B cell (primary cell): Measurements from ENCODE around the gene SDK2. TPM values are rescaled to one million over a fixed set of nuclear protein-coding genes. Genes with fewer than 3 reads are reported as not detected.
A peak's percentile ranks its signal among the peaks of the same experiment; 100 is the strongest.
"Not testable (repeated sequence)": the region's sequence is repeated elsewhere in the genome, so short reads cannot be mapped to it uniquely, and the experiment has no call there.

ENCODE experiments used
- ATAC-seq: fragments of 200-7000 bp; cut with Tn5 transposase; one replicate; pipeline ENCODE4 v1.10.0; 2021; ENCODE audit warnings: low read depth, mild to moderate bottlenecking, moderate number of reproducible peaks, moderate library complexity
- CTCF ChIA-PET: fragments of 350-600 bp; sonication (Branson Sonifier 250); formaldehyde crosslinking; loops from one replicate; lab custom pipeline; 2021; ENCODE audit warnings: antibody characterized with exemption, inconsistent platforms; lab: Charles Lee
- POLR2A ChIA-PET: fragments of 350-600 bp; sonication (Branson Sonifier 250); formaldehyde crosslinking; loops from one replicate; lab custom pipeline; 2021; ENCODE audit warnings: antibody characterized with exemption; lab: Charles Lee
- DNase-seq: peaks from one replicate; pipeline ENCODE4 v3.0.0; 2013
- H2AFZ ChIP-seq: 2 replicates; pipeline ENCODE4 v1.6.1; 2012; ENCODE audit warnings: mild to moderate bottlenecking, low read depth, low read length; ENCODE audit not compliant: insufficient read depth, poor library complexity, severe bottlenecking
- H3K27ac ChIP-seq, 2 donors: 1 replicate in 1 of 2; 2 replicates in 1 of 2; pipeline ENCODE4 v1.5.1; 2012 to 2013; ENCODE audit warnings: low read length in 2 of 2, mild to moderate bottlenecking in 2 of 2, moderate library complexity in 1 of 2
- H3K27me3 ChIP-seq, 4 experiments: fragments of 200-600 bp in 1 of 4; sonication (generic) in 1 of 4; replicated peaks in 1 of 4; 1 replicate in 2 of 4; 2 replicates in 2 of 4; pipeline versions ENCODE4 v1.6.1 to v1.7.0; 2013 to 2016; ENCODE audit warnings: low read length in 3 of 4, mild to moderate bottlenecking in 2 of 4, mixed read lengths in 1 of 4, moderate library complexity in 1 of 4; ENCODE audit not compliant: insufficient read depth in 4 of 4, control insufficient read depth in 3 of 4; ENCODE audit errors: control extremely low read depth in 1 of 4
- H3K36me3 ChIP-seq, 2 experiments: replicated peaks in 1 of 2; 1 replicate in 1 of 2; 2 replicates in 1 of 2; pipeline versions ENCODE4 v1.6.1 to v1.7.1; 2013; ENCODE audit warnings: low read length in 1 of 2; ENCODE audit not compliant: insufficient read depth in 2 of 2, control insufficient read depth in 1 of 2; ENCODE audit errors: control extremely low read depth in 1 of 2, extremely low read depth in 1 of 2
- H3K4me1 ChIP-seq, 2 donors: fragments of 200-600 bp in 1 of 2; sonication (generic) in 1 of 2; 1 replicate in 1 of 2; 2 replicates in 1 of 2; pipeline versions ENCODE4 v1.5.1 to v1.6.1; 2013 to 2017; ENCODE audit warnings: low read length in 2 of 2; ENCODE audit not compliant: control insufficient read depth in 2 of 2, insufficient read depth in 2 of 2
- H3K4me2 ChIP-seq: replicated peaks from 2 replicates; pipeline ENCODE3; 2012; ENCODE audit warnings: mild to moderate bottlenecking, low read depth, low read length; ENCODE audit not compliant: poor library complexity, severe bottlenecking
- H3K4me3 ChIP-seq, 5 experiments: fragments of 200-600 bp in 1 of 5; sonication (generic) in 1 of 5; 1 replicate in 3 of 5; 2 replicates in 2 of 5; pipeline versions ENCODE4 v1.5.1 to v1.7.0; 2011 to 2016; ENCODE audit warnings: low read length in 4 of 5, mild to moderate bottlenecking in 4 of 5, low read depth in 2 of 5, control low read depth in 1 of 5, moderate library complexity in 1 of 5; ENCODE audit not compliant: insufficient read depth in 1 of 5; ENCODE audit errors: control extremely low read depth in 1 of 5, extremely low read depth in 1 of 5
- H3K79me2 ChIP-seq: fragments of 200-600 bp; sonication (generic); one replicate; pipeline ENCODE4 v1.6.0; 2016; ENCODE audit warnings: low read length; ENCODE audit not compliant: control insufficient read depth, insufficient read depth
- H3K9ac ChIP-seq: fragments of 200-600 bp; sonication (generic); 2 replicates; pipeline ENCODE4 v1.6.1; 2017; ENCODE audit warnings: mild to moderate bottlenecking, low read length, moderate library complexity
- H3K9me3 ChIP-seq, 3 donors: one replicate each; pipeline versions ENCODE4 v1.6.1 to v1.7.1; 2013; ENCODE audit warnings: low read length in 2 of 3; ENCODE audit not compliant: control insufficient read depth in 2 of 3, insufficient read depth in 1 of 3; ENCODE audit errors: control extremely low read depth in 1 of 3
- H4K20me1 ChIP-seq: 2 replicates; pipeline ENCODE4 v1.6.0; 2012; ENCODE audit warnings: mild to moderate bottlenecking, low read length; ENCODE audit not compliant: insufficient read depth, control insufficient read depth, poor library complexity, severe bottlenecking
- H3K27ac Mint-ChIP-seq: one replicate; pipeline ENCODE4 v1.8.0; 2021; ENCODE audit warnings: mixed read lengths
- H3K27me3 Mint-ChIP-seq: one replicate; pipeline ENCODE4 v1.8.0; 2021; ENCODE audit warnings: mixed read lengths
- H3K4me1 Mint-ChIP-seq: one replicate; pipeline ENCODE4 v1.8.0; 2021; ENCODE audit warnings: mixed read lengths
- H3K4me3 Mint-ChIP-seq: one replicate; pipeline ENCODE4 v1.8.0; 2021; ENCODE audit warnings: mixed read lengths
- H3K9me3 Mint-ChIP-seq: one replicate; pipeline ENCODE4 v1.8.0; 2022; ENCODE audit warnings: mixed read lengths; ENCODE audit not compliant: insufficient read depth
- CTCF ChIP-seq: fragments of 200-600 bp; IDR thresholded peaks from one replicate; pipeline ENCODE4 v1.8.0; 2022; ENCODE audit warnings: antibody characterized with exemption, mild to moderate bottlenecking
- WGBS: methylation state at CpG from one replicate; pipeline ENCODE4 v1.1.5; 2013; ENCODE audit warnings: missing lambda C conversion rate; ENCODE audit not compliant: insufficient coverage; 5-methylcytosine and 5-hydroxymethylcytosine counted together
- intact Hi-C: fragments of 100-400 bp; cut with micrococcal nuclease; formaldehyde crosslinking; loops from one replicate; pipeline ENCODE4 v1.10.0; 2022
- polyA plus RNA-seq: library from polyadenylated mRNA; depleted of rRNA; stranded (reverse); fragments of >200 nt; gene quantifications from 2 replicates; pipeline ENCODE4 v1.2.3, GENCODE V29; 2012
- total RNA-seq, 2 donors: library from RNA; stranded (reverse); fragments of 120-200 nt in 1 of 2; gene quantifications; 1 replicate in 1 of 2; 2 replicates in 1 of 2; pipeline versions ENCODE4 v1.2.3 to v1.2.4, GENCODE V29; 2013 to 2022

The SDK2 gene
- total and polyA plus RNA-seq, 2 donors (not counting 1 experiment from before 2014, with no cell fraction given) = 3.2 to 13.0 TPM

DNA sequence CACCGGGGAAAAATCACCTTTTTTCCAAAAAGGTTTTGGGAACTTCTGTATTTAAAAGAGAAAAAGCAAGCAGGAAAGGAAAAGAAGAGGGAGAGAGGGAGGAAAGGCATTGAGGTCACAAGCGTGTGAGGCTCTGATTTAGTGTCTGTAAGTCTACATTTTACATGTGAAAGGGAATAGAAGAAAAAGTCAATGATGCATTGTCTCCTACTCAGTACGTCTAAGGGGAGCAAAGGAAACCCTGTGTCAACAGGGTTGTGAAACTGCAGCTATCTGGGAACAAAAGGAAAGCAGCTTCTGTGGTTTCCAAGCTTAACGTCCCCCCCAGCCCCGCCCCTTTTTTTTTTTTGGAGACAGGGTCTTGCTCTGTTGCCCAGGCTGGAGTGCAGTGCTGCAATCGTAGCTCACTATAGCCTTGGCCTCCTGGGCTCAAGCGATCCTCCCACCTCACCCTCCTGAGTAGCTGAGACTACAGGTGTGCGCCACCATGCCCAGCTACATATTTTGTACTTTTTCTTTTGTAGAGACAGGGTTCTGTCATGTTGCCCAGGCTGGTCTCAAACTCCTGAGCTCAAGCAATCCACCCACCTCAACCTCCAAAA lies 330.6 kb downstream of the SDK2 start:
- H3K4me3 Mint-ChIP-seq = peak overlapping the region; percentile 44
- no peak overlapping the region for H3K4me2 ChIP-seq
- H3K27me3 ChIP-seq = peaks cover 0 to 8% (median 3%) of the 10 kb centered on the region in 4 experiments
- H3K27me3 Mint-ChIP-seq = no peaks in the 10 kb centered on the region
- H2AFZ ChIP-seq = no peak overlapping the region
- intact Hi-C loops = loop anchor here (2.0 to 5.0 kb wide), 3 partner anchors 41 to 221 kb away; partner anchors contain the start of gene SLC39A11
- DNase-seq (no peak), ATAC-seq (no peak)
- no peak for TF ChIP-seq CTCF
- peak overlapping the region; percentile 8 for H3K27ac Mint-ChIP-seq
- H3K4me3 ChIP-seq = no peak overlapping the region
- no peaks in the 10 kb centered on the region for H3K79me2 ChIP-seq
- 84% methylated on average over 6 of the region's 8 CpGs for WGBS
- POLR2A ChIA-PET = no interaction called here
- H3K36me3 ChIP-seq = no peaks in the 10 kb centered on the region
- no peak overlapping the region for H3K9ac ChIP-seq
- H3K4me1 Mint-ChIP-seq = peaks cover 30% of the 10 kb centered on the region
- no peaks in the 10 kb centered on the region for H3K9me3 ChIP-seq
- H3K27ac ChIP-seq = no peak overlapping the region
- no peaks in the 10 kb centered on the region for H3K9me3 Mint-ChIP-seq
- CTCF ChIA-PET = interaction anchor here (1.0 kb wide), 1 partner anchor 17 kb away, joined by 3 read pairs; no protein-coding TSS in a partner anchor
- H4K20me1 ChIP-seq = no peaks in the 10 kb centered on the region
- peaks cover 27 to 41% of the 10 kb centered on the region in 2 donors for H3K4me1 ChIP-seq

DNA sequence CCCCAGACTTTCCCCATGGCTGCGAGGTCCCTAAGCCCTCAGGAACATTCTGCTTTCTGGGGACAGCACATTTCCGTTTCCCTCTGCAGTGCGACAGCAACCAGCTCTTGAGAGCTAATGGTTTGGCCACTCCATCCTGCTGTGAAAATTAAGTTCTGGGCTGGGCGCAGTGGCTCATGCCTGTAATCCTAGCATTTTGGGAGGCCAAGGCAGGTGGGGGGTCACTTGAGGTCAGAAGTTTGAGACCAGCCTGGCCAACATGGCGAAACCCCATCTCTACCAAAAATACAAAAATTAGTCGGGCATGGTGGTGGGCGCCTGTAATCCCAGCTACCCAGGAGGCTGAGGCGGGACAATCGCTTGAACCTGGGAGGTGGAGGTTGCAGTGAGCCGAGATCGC lies 331.4 kb downstream of the SDK2 start:
- H3K27ac ChIP-seq, H3K9me3 Mint-ChIP-seq, DNase-seq, H3K4me3 ChIP-seq, POLR2A ChIA-PET, H3K36me3 ChIP-seq, H4K20me1 ChIP-seq, H3K27me3 Mint-ChIP-seq, H3K79me2 ChIP-seq, ATAC-seq, H3K9me3 ChIP-seq, H3K4me2 ChIP-seq, H3K9ac ChIP-seq: not testable (repeated sequence)
- Histone ChIP-seq H3K27me3 (peaks cover 0 to 12% (median 4%) of the 10 kb centered on the region in 4 experiments), H2AFZ (peak overlapping the region; percentile 95), H3K4me1 (peaks cover 27 to 38% of the 10 kb centered on the region in 2 donors)
- intact Hi-C loops = loop anchor here (2.0 to 5.0 kb wide), 3 partner anchors 41 to 220 kb away; partner anchors contain the start of gene SLC39A11
- 72% methylated on average over 4 of the region's 11 CpGs for WGBS
- Mint-ChIP-seq H3K4me3 (peak overlapping the region; percentile 94), H3K4me1 (peaks cover 30% of the 10 kb centered on the region), H3K27ac (peak overlapping the region; percentile 26)
- CTCF ChIA-PET = interaction anchor here (4.1 kb wide), 1 partner anchor 58 kb away, joined by 23 read pairs; no protein-coding TSS in a partner anchor
